ENCODE results near the gene CCDC93. TPM values are rescaled to one million over a fixed set of nuclear protein-coding genes. Genes with fewer than 3 reads are reported as not detected.
A peak's percentile ranks its signal among the peaks of the same experiment; 100 is the strongest.

Gene CCDC93
- total RNA-seq, 4 donors from 2014 or later, result 17.3 to 30.3 (median 23.6) TPM

DNA sequence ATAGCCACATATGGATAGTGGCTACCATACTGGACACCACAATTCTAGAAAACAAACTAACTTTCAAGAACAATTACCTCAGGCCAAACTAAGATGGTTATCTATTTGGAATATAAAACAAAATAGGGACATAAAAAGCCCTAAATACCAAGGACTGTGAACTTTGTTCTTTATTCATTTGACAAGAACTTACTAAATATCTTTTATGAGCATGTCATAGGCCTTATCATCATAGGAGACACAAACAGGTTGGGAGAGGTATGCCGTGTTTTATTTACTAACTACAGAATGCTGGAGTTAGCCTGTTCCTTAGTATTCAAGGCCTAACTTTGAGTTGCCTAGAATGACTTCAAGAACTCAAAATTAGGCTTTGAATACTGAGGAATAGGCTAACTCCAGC lies 32.1 kb downstream of the CCDC93 start:
- Histone ChIP-seq H3K27ac (peak overlapping the region in 1 of 4 donors; percentile 55), H3K36me3 (peaks cover 0 to 40% (median 0%) of the 10 kb centered on the region in 3 donors), H3K4me3 (no peak overlapping the region), H3K27me3 (no peaks in the 10 kb centered on the region), H3K4me1 (peaks cover 0 to 19% (median 13%) of the 10 kb centered on the region in 4 donors), H3K9me3 (no peaks in the 10 kb centered on the region)
- WGBS, 2 donors, result 87 to 100% methylated on average over 1 of the region's 1 CpG
- no peak for DNase-seq (ENCODE audit: low spot score in 2 of 2)
- TF ChIP-seq POLR2A (IDR thresholded peaks at IDR 0.05), result no peak
- TF ChIP-seq, protein P1, sequence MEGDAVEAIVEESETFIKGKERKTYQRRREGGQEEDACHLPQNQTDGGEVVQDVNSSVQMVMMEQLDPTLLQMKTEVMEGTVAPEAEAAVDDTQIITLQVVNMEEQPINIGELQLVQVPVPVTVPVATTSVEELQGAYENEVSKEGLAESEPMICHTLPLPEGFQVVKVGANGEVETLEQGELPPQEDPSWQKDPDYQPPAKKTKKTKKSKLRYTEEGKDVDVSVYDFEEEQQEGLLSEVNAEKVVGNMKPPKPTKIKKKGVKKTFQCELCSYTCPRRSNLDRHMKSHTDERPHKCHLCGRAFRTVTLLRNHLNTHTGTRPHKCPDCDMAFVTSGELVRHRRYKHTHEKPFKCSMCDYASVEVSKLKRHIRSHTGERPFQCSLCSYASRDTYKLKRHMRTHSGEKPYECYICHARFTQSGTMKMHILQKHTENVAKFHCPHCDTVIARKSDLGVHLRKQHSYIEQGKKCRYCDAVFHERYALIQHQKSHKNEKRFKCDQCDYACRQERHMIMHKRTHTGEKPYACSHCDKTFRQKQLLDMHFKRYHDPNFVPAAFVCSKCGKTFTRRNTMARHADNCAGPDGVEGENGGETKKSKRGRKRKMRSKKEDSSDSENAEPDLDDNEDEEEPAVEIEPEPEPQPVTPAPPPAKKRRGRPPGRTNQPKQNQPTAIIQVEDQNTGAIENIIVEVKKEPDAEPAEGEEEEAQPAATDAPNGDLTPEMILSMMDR (IDR thresholded peaks at IDR 0.05), result no peak
- TF ChIP-seq EP300 (IDR thresholded peaks at IDR 0.05), result no peak

DNA sequence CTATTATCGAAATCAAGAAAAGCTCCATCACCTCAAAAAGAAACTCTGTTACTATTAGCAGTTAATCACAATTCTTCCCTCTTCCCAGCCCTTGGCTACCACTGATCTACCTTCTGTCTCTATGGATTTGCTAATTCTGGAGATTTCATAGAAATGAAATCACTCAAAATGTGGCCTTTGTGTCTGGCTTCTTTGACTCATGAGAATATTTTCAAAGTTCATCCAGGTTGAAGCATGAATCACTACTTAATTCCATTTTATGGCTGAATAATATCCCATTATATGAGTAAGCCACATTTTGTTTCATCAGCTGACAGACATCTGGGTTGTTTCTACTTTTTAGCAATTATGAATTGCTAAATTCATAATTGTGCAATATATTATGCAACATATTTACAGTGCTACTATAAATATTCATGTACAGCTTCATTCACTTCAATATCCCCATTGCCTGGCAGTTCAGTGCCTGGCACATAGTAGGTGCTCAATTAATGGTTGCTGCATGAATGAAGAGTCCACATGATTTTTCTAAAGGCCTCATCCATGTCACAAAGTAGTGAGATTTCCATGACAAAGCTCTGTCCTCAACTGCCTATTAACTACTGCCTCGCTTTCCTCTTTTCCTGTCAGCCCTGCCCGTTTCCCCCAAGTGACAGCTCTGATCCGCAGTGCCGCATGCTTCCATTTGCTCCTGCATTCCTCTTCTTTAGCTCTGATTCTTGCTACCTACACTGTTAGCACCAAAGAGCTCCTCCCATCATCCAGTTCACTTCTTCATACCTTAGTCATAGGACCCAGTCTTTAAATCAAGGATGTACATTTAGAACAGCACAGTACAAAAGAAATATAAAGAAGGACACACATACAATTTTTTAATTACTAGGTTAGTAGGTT lies 32.8 kb downstream of the CCDC93 start:
- H3K36me3 ChIP-seq, result peaks cover 0 to 44% (median 0%) of the 10 kb centered on the region in 3 donors
- no peak overlapping the region for H3K4me3 ChIP-seq
- TF ChIP-seq EP300 (IDR thresholded peaks at IDR 0.05), result peak in 1 of 2 donors; percentile 64
- TF ChIP-seq, protein P1 (IDR thresholded peaks at IDR 0.05), result no peak
- TF ChIP-seq POLR2A (IDR thresholded peaks at IDR 0.05), result no peak
- peaks cover 0 to 19% (median 13%) of the 10 kb centered on the region in 4 donors for H3K4me1 ChIP-seq
- no peaks in the 10 kb centered on the region for H3K27me3 ChIP-seq
- H3K9me3 ChIP-seq, result no peaks in the 10 kb centered on the region
- DNase-seq (ENCODE audit: low spot score in 2 of 2), result no peak
- peak overlapping the region in 2 of 4 donors; percentile 32 to 70 for H3K27ac ChIP-seq
- WGBS, 2 donors, result 86 to 87% methylated on average over 5 of the region's 5 CpGs

DNA sequence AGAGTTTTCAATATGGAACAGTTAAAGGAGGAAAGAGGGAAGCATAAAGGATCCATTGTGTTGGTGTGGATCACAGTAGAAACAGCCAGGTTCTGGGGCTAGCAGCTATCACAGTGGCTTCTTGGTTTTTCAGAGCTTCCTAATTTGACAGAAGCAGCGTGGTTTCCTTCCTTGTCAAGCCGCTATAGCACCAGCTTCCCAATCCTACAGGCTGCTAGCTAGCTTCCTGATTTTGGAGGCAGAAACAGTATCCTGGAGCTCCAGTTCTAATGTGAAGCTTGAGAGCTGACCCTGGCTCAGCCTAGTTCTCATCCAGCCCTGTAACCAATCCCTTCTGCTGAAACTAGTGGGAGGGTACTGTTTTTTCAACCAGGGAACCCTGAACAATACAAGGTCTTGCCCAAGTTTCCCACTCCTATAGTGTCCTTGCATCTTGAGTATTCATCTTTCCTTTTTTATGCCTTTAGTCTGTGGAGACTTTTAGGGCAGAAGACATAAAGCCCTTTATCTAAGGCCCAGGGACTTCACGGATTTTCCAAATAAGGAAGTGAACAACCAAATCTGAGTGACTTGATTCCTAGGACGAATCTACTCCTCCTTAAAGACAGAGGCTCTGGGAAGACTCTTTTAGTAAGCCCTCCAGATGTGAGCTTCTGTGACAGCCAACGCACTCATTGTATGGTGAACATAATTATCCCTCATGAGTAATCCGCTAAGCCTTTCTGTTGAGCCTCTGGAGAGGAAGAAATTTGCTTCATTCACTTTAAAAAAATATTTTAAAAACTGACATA lies 33.8 kb downstream of the CCDC93 start:
- no peaks in the 10 kb centered on the region for H3K27me3 ChIP-seq
- no peak for DNase-seq (ENCODE audit: low spot score in 2 of 2)
- H3K9me3 ChIP-seq, result no peaks in the 10 kb centered on the region
- WGBS, 2 donors, result 59% methylated on average over 6 of the region's 6 CpGs
- peak overlapping the region in 2 of 4 donors; percentile 32 to 70 for H3K27ac ChIP-seq
- peaks cover 0 to 19% (median 13%) of the 10 kb centered on the region in 4 donors for H3K4me1 ChIP-seq
- peaks cover 0 to 41% (median under 1%) of the 10 kb centered on the region in 3 donors for H3K36me3 ChIP-seq
- no peak overlapping the region for H3K4me3 ChIP-seq
- TF ChIP-seq EP300 (IDR thresholded peaks at IDR 0.05) (no peak), POLR2A (IDR thresholded peaks at IDR 0.05) (no peak)
- TF ChIP-seq, protein P1 (IDR thresholded peaks at IDR 0.05), result no peak

DNA sequence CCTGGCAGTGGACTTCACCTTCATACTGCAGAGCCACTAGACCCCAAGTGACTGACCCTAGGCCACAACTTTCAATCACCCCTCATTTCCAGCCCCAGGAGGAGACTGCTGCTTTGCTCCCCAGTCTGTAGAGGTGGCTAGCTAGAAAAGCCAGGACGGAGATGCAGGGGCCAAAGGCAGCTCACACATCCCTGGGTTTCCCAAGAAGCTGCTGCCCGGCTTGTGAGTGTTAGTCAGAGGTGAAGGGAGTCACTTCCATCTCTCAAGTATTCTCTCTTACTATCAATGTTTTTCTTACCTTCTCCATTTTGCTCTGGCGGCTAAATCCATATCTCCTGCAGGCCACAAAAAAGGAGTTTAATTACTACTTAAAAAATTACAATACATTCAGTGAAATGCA lies 36.2 kb downstream of the CCDC93 start:
- no peak for TF ChIP-seq EP300 (IDR thresholded peaks at IDR 0.05)
- TF ChIP-seq, protein P1 (IDR thresholded peaks at IDR 0.05), result no peak
- TF ChIP-seq POLR2A (IDR thresholded peaks at IDR 0.05), result no peak
- peaks cover 0 to 19% (median 13%) of the 10 kb centered on the region in 4 donors for H3K4me1 ChIP-seq
- DNase-seq (ENCODE audit: low spot score in 2 of 2), result no peak
- no peaks in the 10 kb centered on the region for H3K9me3 ChIP-seq
- WGBS, 2 donors, result 96 to 97% methylated on average over 3 of the region's 3 CpGs
- H3K36me3 ChIP-seq, result peaks cover 3 to 47% (median 16%) of the 10 kb centered on the region in 3 donors
- H3K4me3 ChIP-seq, result no peak overlapping the region
- no peak overlapping the region for H3K27ac ChIP-seq
- no peaks in the 10 kb centered on the region for H3K27me3 ChIP-seq
